ENCODE results near the gene MGRN1.

Gene MGRN1

GRCh38 chr16:4698321-4699045 is 73.9 kb downstream of the MGRN1 start:
- Histone ChIP-seq H2AFZ (ENCODE audit: low read depth, low read length) (no peak overlapping the region), H3K4me3 (ENCODE audit: low read depth in 1 of 2, low read length in 2 of 2) (no peak overlapping the region), H3K36me3 (ENCODE audit: insufficient read depth, low read length) (peaks cover 70% of the 10 kb centered on the region), H4K20me1 (ENCODE audit: insufficient read depth, low read length) (peaks cover 29% of the 10 kb centered on the region), H3K9me3 (ENCODE audit: insufficient read depth, low read length, severe bottlenecking) (no peaks in the 10 kb centered on the region), H3K27ac (ENCODE audit: low read length) (no peak overlapping the region), H3K79me2 (ENCODE audit: insufficient read depth, low read length) (peaks cover 25% of the 10 kb centered on the region), H3K4me1 (ENCODE audit: insufficient read depth, low read length) (peaks cover 13% of the 10 kb centered on the region), H3K4me2 (ENCODE audit: insufficient read depth, low read length) (no peak overlapping the region), H3K9ac (ENCODE audit: low read depth, low read length) (no peak overlapping the region), H3K27me3 (ENCODE audit: insufficient read depth, low read length, poor library complexity) (no peaks in the 10 kb centered on the region)
- DNase-seq (no peak), ATAC-seq (ENCODE audit: insufficient read depth, low read depth) (no peak)
- TF ChIP-seq EZH2 (IDR thresholded peaks at IDR 0.05; ENCODE audit: borderline replicate concordance, low read depth, low read length, severe bottlenecking): no peak
- TF ChIP-seq CTCF (IDR thresholded peaks at IDR 0.05; ENCODE audit: borderline replicate concordance, extremely low read depth, low read length, poor library complexity, severe bottlenecking): no peak

- no peak overlapping the region for H2AFZ ChIP-seq (ENCODE audit: low read depth, low read length)
- TF ChIP-seq CTCF (IDR thresholded peaks at IDR 0.05; ENCODE audit: borderline replicate concordance, extremely low read depth, low read length, poor library complexity, severe bottlenecking) (no peak), EZH2 (IDR thresholded peaks at IDR 0.05; ENCODE audit: borderline replicate concordance, low read depth, low read length, severe bottlenecking) (no peak)
- H3K4me1 ChIP-seq (ENCODE audit: insufficient read depth, low read length): peaks cover 13% of the 10 kb centered on the region
- peaks cover 29% of the 10 kb centered on the region for H4K20me1 ChIP-seq (ENCODE audit: insufficient read depth, low read length)
- no peak overlapping the region for H3K4me3 ChIP-seq (ENCODE audit: low read depth in 1 of 2, low read length in 2 of 2)
- DNase-seq (no peak), ATAC-seq (ENCODE audit: insufficient read depth, low read depth) (no peak)
- no peaks in the 10 kb centered on the region for H3K27me3 ChIP-seq (ENCODE audit: insufficient read depth, low read length, poor library complexity)
- no peak overlapping the region for H3K9ac ChIP-seq (ENCODE audit: low read depth, low read length)
- H3K27ac ChIP-seq (ENCODE audit: low read length): no peak overlapping the region
- no peak overlapping the region for H3K4me2 ChIP-seq (ENCODE audit: insufficient read depth, low read length)
- peaks cover 19% of the 10 kb centered on the region for H3K79me2 ChIP-seq (ENCODE audit: insufficient read depth, low read length)
- no peaks in the 10 kb centered on the region for H3K9me3 ChIP-seq (ENCODE audit: insufficient read depth, low read length, severe bottlenecking)
- peaks cover 73% of the 10 kb centered on the region for H3K36me3 ChIP-seq (ENCODE audit: insufficient read depth, low read length)
Measured at GRCh38 chr16:4699046-4699556, 74.5 kb downstream of the MGRN1 start.

GRCh38 chr16:4700380-4700996 is 75.9 kb downstream of the MGRN1 start:
- Histone ChIP-seq H3K36me3 (ENCODE audit: insufficient read depth, low read length) (peaks cover 68% of the 10 kb centered on the region), H4K20me1 (ENCODE audit: insufficient read depth, low read length) (peaks cover 16% of the 10 kb centered on the region), H3K79me2 (ENCODE audit: insufficient read depth, low read length) (peaks cover 5% of the 10 kb centered on the region), H3K9ac (ENCODE audit: low read depth, low read length) (no peak overlapping the region), H3K4me3 (ENCODE audit: low read depth in 1 of 2, low read length in 2 of 2) (no peak overlapping the region), H3K27me3 (ENCODE audit: insufficient read depth, low read length, poor library complexity) (no peaks in the 10 kb centered on the region), H3K27ac (ENCODE audit: low read length) (no peak overlapping the region), H2AFZ (ENCODE audit: low read depth, low read length) (no peak overlapping the region), H3K4me1 (ENCODE audit: insufficient read depth, low read length) (peaks cover under 1% of the 10 kb centered on the region; the same call in 1 of the 2 replicates), H3K4me2 (ENCODE audit: insufficient read depth, low read length) (no peak overlapping the region), H3K9me3 (ENCODE audit: insufficient read depth, low read length, severe bottlenecking) (no peaks in the 10 kb centered on the region)
- no peak for ATAC-seq (ENCODE audit: insufficient read depth, low read depth)
- no peak for DNase-seq
- TF ChIP-seq CTCF (IDR thresholded peaks at IDR 0.05; ENCODE audit: borderline replicate concordance, extremely low read depth, low read length, poor library complexity, severe bottlenecking): no peak
- TF ChIP-seq EZH2 (IDR thresholded peaks at IDR 0.05; ENCODE audit: borderline replicate concordance, low read depth, low read length, severe bottlenecking): no peak
